SU-DHL-6 (cell line): ENCODE results near the gene C1QL2.

ENCODE experiments used
- H2AFZ ChIP-seq: fragments of 200-600 bp; sonication (generic); 2 replicates; pipeline ENCODE4 v1.6.1; 2014; ENCODE audit warnings: low read depth, mild to moderate bottlenecking, moderate library complexity, mixed read lengths, antibody characterized with exemption, low read length; ENCODE audit not compliant: severe bottlenecking
- H3F3A ChIP-seq: fragments of 200-600 bp; shearing (Covaris generic); 2 replicates; pipeline ENCODE4 v1.6.0; 2016; ENCODE audit warnings: antibody characterized with exemption, mild to moderate bottlenecking; ENCODE audit not compliant: insufficient read depth
- H3K27ac ChIP-seq: fragments of 200-600 bp; sonication (generic); 2 replicates; pipeline ENCODE4 v1.5.1; 2016; ENCODE audit warnings: low read depth, mild to moderate bottlenecking, low read length, moderate library complexity, mixed read lengths
- H3K27me3 ChIP-seq: fragments of 200-600 bp; sonication (generic), shearing (Covaris generic); 2 replicates; pipeline ENCODE4 v1.6.0; 2014; ENCODE audit warnings: mild to moderate bottlenecking, low read length
- H3K36me3 ChIP-seq: fragments of 200-600 bp; sonication (generic); 2 replicates; pipeline ENCODE4 v1.6.1; 2014; ENCODE audit warnings: mild to moderate bottlenecking, low read length, mixed read lengths
- H3K4me2 ChIP-seq: fragments of 300-600, 200-600 bp; shearing (Covaris generic), sonication (generic); 2 replicates; pipeline ENCODE4 v1.6.0; 2014; ENCODE audit warnings: low read length, low read depth, mild to moderate bottlenecking; ENCODE audit not compliant: poor library complexity, severe bottlenecking
- H3K4me3 ChIP-seq: fragments of 200-600 bp; sonication (generic); 2 replicates; pipeline ENCODE4 v1.5.1; 2014; ENCODE audit warnings: antibody characterized with exemption, low read length, mild to moderate bottlenecking, mixed read lengths; ENCODE audit not compliant: insufficient read depth, poor library complexity, severe bottlenecking
- H3K79me2 ChIP-seq: fragments of 200-600 bp; sonication (generic); 2 replicates; pipeline ENCODE4 v1.6.1; 2014; ENCODE audit warnings: mild to moderate bottlenecking, low read length, moderate library complexity; ENCODE audit not compliant: insufficient read depth
- H3K9ac ChIP-seq: fragments of 200-600 bp; sonication (generic); 2 replicates; pipeline ENCODE4 v1.7.0; 2014; ENCODE audit warnings: mild to moderate bottlenecking, low read length
- H3K9me2 ChIP-seq: fragments of 200-600 bp; sonication (generic); replicated peaks from 2 replicates; pipeline ENCODE4 v1.6.1; 2014; ENCODE audit warnings: low read length; ENCODE audit not compliant: insufficient read depth
- H3K9me3 ChIP-seq: fragments of 200-600 bp; sonication (generic); 2 replicates; pipeline ENCODE4 v1.6.1; 2014; ENCODE audit warnings: low read length, mixed read lengths; ENCODE audit not compliant: insufficient read depth
- H4K20me1 ChIP-seq: fragments of 200-600 bp; sonication (generic); 2 replicates; pipeline ENCODE4 v1.6.1; 2014; ENCODE audit warnings: low read depth, mild to moderate bottlenecking, antibody characterized with exemption, low read length, moderate library complexity, mixed read lengths
- CTCF ChIP-seq: fragments of 200-600 bp; sonication (generic); IDR thresholded peaks from one replicate; pipeline ENCODE4 v1.5.1; 2017; ENCODE audit warnings: antibody characterized with exemption, mild to moderate bottlenecking, low read length, moderate library complexity; ENCODE audit not compliant: insufficient read depth, poor library complexity, severe bottlenecking
- EZH2phosphoT487 ChIP-seq: fragments of 200-600 bp; sonication (generic), shearing (Covaris generic); conservative IDR thresholded peaks from 2 replicates; pipeline ENCODE4 v1.6.1; 2018; ENCODE audit warnings: mild to moderate bottlenecking, antibody characterized with exemption, low read length, moderate library complexity, mixed read lengths

C1QL2 gene

GRCh38 chr2:119156891-119157773, 1.4 kb downstream of the C1QL2 start:
- H3K36me3 ChIP-seq: no peaks in the 10 kb centered on the region
- no peaks in the 10 kb centered on the region for H3K9me2 ChIP-seq
- no peaks in the 10 kb centered on the region for H3K79me2 ChIP-seq
- no peak overlapping the region for H3K4me3 ChIP-seq
- no peak overlapping the region for H3K27ac ChIP-seq
- no peaks in the 10 kb centered on the region for H3K9me3 ChIP-seq
- no peaks in the 10 kb centered on the region for H4K20me1 ChIP-seq
- no peak overlapping the region for H3K4me2 ChIP-seq
- no peaks in the 10 kb centered on the region for H3K27me3 ChIP-seq
- H3K9ac ChIP-seq: no peak overlapping the region
- no peak overlapping the region for H2AFZ ChIP-seq
- TF ChIP-seq CTCF (no peak), EZH2phosphoT487 (no peak)
- no peaks in the 10 kb centered on the region for H3F3A ChIP-seq

GRCh38 chr2:119156105-119156890, 2.3 kb downstream of the C1QL2 start:
- H3K27ac ChIP-seq: no peak overlapping the region
- H4K20me1 ChIP-seq: no peaks in the 10 kb centered on the region
- no peak overlapping the region for H3K4me3 ChIP-seq
- no peak overlapping the region for H2AFZ ChIP-seq
- TF ChIP-seq EZH2phosphoT487: no peak
- no peak for TF ChIP-seq CTCF
- H3K79me2 ChIP-seq: no peaks in the 10 kb centered on the region
- H3K4me2 ChIP-seq: no peak overlapping the region
- no peaks in the 10 kb centered on the region for H3K27me3 ChIP-seq
- H3K9me3 ChIP-seq: no peaks in the 10 kb centered on the region
- no peaks in the 10 kb centered on the region for H3F3A ChIP-seq
- H3K36me3 ChIP-seq: no peaks in the 10 kb centered on the region
- H3K9ac ChIP-seq: no peak overlapping the region
- no peaks in the 10 kb centered on the region for H3K9me2 ChIP-seq

- Histone ChIP-seq H3K27ac (no peak overlapping the region), H3K79me2 (no peaks in the 10 kb centered on the region), H3K4me3 (no peak overlapping the region), H3K36me3 (no peaks in the 10 kb centered on the region), H4K20me1 (no peaks in the 10 kb centered on the region), H3K9ac (no peak overlapping the region), H3K9me2 (no peaks in the 10 kb centered on the region), H3F3A (no peaks in the 10 kb centered on the region), H2AFZ (no peak overlapping the region), H3K4me2 (no peak overlapping the region), H3K27me3 (no peaks in the 10 kb centered on the region), H3K9me3 (no peaks in the 10 kb centered on the region)
- TF ChIP-seq CTCF: no peak
- no peak for TF ChIP-seq EZH2phosphoT487
Observed at GRCh38 chr2:119155633-119156032, 2.9 kb downstream of the C1QL2 start.
